Nephron progenitor cell (in vitro differentiated cells): ENCODE results near the gene GUF1.

Experiments
- DNase-seq: peaks from one replicate; pipeline ENCODE4 v3.0.0; 2021
- H3K27ac Mint-ChIP-seq: 2 replicates; pipeline ENCODE4 v1.8.0; 2021; ENCODE audit warnings: mild to moderate bottlenecking, moderate library complexity, mixed read lengths
- H3K27me3 Mint-ChIP-seq: 2 replicates; pipeline ENCODE4 v1.8.0; 2021; ENCODE audit warnings: mild to moderate bottlenecking, low read depth, mixed read lengths; ENCODE audit not compliant: poor library complexity
- H3K36me3 Mint-ChIP-seq: 2 replicates; pipeline ENCODE4 v1.8.0; 2021; ENCODE audit warnings: low read depth, mixed read lengths
- H3K4me1 Mint-ChIP-seq: 2 replicates; pipeline ENCODE4 v1.8.0; 2021; ENCODE audit warnings: mixed read lengths
- H3K4me3 Mint-ChIP-seq: 2 replicates; pipeline ENCODE4 v1.8.0; 2021; ENCODE audit warnings: mild to moderate bottlenecking, moderate library complexity, mixed read lengths
- H3K9me3 Mint-ChIP-seq: 2 replicates; pipeline ENCODE4 v1.8.0; 2021; ENCODE audit warnings: mild to moderate bottlenecking, moderate library complexity, mixed read lengths
- TF ChIP-seq, protein P1 (sequence below): fragments of 200-600 bp; sonication (generic); IDR thresholded peaks from 2 replicates; pipeline ENCODE4 v1.5.0; 2021; ENCODE audit warnings: antibody characterized with exemption

GUF1 gene

DNA sequence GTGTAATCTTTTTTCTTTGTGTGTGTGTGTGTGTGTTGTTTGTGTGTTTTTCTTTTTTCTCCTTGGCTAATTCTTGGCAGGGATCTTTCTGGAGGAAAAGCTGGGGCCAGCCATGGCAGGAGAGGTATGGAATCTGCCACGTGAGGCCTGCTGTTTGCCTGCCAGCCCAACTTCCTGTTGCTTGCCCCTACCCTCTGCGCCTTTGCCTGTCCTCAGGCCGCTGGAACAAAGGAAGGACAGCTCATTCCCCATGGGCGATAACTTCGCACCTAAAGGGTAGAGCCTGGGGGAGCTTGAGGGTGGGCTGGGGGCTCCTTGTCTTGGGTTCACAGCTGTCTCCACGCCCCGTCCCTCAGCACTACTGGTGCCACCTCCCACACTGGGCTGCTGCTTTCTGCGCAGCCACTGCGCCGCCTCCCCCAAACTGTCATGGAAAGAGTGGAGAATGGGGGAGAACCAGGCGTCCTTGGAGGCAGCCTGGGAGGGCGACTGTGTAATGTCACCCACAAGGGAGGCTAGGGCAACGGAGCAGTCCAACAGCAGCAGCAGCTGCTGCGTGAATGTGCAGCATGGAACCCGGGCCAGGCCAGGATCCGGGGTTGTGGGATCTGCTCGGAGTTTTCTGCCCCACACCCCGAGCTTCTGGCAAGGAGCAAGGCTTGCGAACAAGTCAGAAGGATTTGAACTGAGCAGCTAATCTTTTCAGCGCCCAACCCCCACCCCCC, 14.5 kb upstream of the GUF1 start:
- no peaks in the 10 kb centered on the region for H3K27me3 Mint-ChIP-seq
- DNase-seq: no peak
- H3K27ac Mint-ChIP-seq: no peak overlapping the region
- H3K4me1 Mint-ChIP-seq: no peaks in the 10 kb centered on the region
- no peaks in the 10 kb centered on the region for H3K9me3 Mint-ChIP-seq
- H3K4me3 Mint-ChIP-seq: no peak overlapping the region
- no peaks in the 10 kb centered on the region for H3K36me3 Mint-ChIP-seq
- TF ChIP-seq, protein P1, sequence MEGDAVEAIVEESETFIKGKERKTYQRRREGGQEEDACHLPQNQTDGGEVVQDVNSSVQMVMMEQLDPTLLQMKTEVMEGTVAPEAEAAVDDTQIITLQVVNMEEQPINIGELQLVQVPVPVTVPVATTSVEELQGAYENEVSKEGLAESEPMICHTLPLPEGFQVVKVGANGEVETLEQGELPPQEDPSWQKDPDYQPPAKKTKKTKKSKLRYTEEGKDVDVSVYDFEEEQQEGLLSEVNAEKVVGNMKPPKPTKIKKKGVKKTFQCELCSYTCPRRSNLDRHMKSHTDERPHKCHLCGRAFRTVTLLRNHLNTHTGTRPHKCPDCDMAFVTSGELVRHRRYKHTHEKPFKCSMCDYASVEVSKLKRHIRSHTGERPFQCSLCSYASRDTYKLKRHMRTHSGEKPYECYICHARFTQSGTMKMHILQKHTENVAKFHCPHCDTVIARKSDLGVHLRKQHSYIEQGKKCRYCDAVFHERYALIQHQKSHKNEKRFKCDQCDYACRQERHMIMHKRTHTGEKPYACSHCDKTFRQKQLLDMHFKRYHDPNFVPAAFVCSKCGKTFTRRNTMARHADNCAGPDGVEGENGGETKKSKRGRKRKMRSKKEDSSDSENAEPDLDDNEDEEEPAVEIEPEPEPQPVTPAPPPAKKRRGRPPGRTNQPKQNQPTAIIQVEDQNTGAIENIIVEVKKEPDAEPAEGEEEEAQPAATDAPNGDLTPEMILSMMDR: no peak

DNA sequence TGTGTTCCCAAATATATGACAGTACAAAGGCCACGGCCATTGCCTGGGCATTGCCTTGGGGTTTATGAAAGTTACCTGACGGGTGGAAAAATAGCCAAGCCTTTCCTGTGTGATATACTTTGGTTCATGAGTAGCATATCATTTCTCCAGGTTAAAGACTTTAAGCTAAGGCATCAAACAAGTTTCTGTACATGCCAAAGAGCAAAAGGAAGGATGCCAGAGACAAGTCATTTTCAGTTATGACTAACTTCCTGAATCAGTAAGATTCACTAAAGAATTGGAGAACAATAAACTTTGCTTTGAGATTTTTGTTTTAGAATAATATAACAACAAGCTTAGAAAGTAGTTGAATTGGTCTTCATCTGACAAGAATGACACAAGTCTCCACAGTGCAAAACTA, 9.7 kb upstream of the GUF1 start:
- TF ChIP-seq, protein P1: no peak
- no peak for DNase-seq
- H3K4me1 Mint-ChIP-seq: no peaks in the 10 kb centered on the region
- H3K27ac Mint-ChIP-seq: no peak overlapping the region
- H3K27me3 Mint-ChIP-seq: peaks cover 20% of the 10 kb centered on the region
- no peaks in the 10 kb centered on the region for H3K36me3 Mint-ChIP-seq
- H3K9me3 Mint-ChIP-seq: no peaks in the 10 kb centered on the region
- H3K4me3 Mint-ChIP-seq: no peak overlapping the region

DNA sequence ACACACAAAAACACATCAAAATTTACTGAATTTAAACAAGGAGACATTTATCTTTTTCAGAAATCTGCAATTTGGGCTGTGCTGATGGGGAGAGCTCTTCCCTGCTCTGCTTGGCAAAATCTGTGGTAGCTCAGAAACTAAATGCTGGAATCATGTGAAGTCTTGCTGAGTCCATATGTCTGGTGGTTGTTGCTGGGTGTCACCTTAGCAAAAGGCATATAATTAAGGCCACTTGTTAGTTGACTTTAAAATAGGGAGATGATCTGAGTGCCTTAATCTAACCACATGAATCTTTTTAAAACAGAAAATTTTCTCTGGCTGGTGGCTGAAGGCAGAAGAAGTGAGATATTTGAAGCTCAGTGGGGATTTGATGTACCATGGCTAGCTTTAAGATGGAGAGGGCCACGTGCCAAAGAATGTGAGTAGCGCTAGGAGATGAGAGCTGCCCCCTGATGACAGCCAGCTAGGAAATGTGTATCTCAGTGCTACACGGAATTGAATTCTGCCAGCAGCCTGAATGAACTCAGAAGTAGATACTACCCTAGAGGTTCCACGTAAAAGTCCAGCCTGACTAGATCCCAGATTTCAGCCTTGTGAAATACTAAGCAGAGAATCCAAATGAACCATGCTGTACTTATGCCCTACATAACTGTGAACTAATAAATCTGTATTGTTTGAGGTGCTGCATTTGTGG, 7.6 kb upstream of the GUF1 start:
- H3K36me3 Mint-ChIP-seq: no peaks in the 10 kb centered on the region
- DNase-seq: no peak
- H3K27me3 Mint-ChIP-seq: peaks cover 23% of the 10 kb centered on the region
- no peak overlapping the region for H3K27ac Mint-ChIP-seq
- no peaks in the 10 kb centered on the region for H3K9me3 Mint-ChIP-seq
- H3K4me1 Mint-ChIP-seq: no peaks in the 10 kb centered on the region
- H3K4me3 Mint-ChIP-seq: no peak overlapping the region
- TF ChIP-seq, protein P1: no peak

DNA sequence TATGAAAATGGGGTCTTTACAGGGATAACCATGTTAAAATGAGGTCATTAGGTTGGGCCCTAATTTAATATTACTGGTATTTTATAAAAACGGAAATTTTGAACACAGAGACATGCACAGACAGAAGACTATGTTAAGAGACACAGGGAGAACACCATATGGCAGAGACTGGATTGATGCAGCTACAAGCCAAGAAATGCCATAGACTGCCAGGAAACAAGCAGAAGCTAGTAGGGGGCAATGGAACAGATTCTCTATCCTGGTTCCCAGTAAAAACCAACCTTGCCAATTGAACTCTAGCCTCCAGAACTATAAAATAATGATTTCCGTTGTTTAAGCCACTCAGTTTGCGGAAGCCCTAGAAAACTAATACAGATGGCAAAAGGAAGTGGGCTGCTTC, 6.6 kb upstream of the GUF1 start:
- TF ChIP-seq, protein P1: no peak
- H3K4me1 Mint-ChIP-seq: no peaks in the 10 kb centered on the region
- DNase-seq: no peak
- no peaks in the 10 kb centered on the region for H3K9me3 Mint-ChIP-seq
- H3K27me3 Mint-ChIP-seq: peaks cover 23% of the 10 kb centered on the region
- H3K4me3 Mint-ChIP-seq: no peak overlapping the region
- no peaks in the 10 kb centered on the region for H3K36me3 Mint-ChIP-seq
- no peak overlapping the region for H3K27ac Mint-ChIP-seq

DNA sequence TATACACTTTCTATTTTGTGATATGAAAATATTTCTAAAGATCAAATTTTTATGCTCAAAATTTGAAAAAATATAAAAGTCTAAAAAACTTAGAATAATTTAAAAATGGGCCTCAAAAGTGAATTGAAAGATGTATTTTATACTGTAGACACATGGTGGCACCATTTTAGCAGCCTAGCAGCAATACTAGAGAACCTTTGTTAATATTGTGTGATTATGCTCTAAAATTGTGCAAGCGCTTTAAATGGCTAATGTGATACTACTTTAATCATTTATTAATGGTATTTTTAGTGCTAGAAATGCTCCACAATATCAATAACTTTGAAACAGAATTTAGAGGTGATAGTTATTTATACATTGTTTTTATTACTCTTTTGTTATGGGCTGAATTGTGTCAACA, 3.7 kb upstream of the GUF1 start:
- H3K27me3 Mint-ChIP-seq: peaks cover 20% of the 10 kb centered on the region

More for the DNA sequence above, 3.7 kb upstream of the GUF1 start:
- no peak for DNase-seq
- H3K36me3 Mint-ChIP-seq: no peaks in the 10 kb centered on the region
- H3K4me3 Mint-ChIP-seq: no peak overlapping the region
- H3K27ac Mint-ChIP-seq: no peak overlapping the region
- H3K9me3 Mint-ChIP-seq: no peaks in the 10 kb centered on the region
- TF ChIP-seq, protein P1: no peak
- H3K4me1 Mint-ChIP-seq: peaks cover 12% of the 10 kb centered on the region
